DMS114 treated with DMSO at 0.1 percent for 48 hours (cell line): ENCODE measurements around the gene NKX1-2.

ENCODE experiments used
- DNase-seq: peaks from one replicate; lab custom pipeline; 2025; ENCODE audit not compliant: unreplicated experiment; lab: John Stamatoyannopoulos, UW

Gene NKX1-2

GRCh38 chr10:124418726-124419501 is 30.9 kb downstream of the NKX1-2 start, which contains the start of gene OAT:
TSS of gene OAT (minus strand) at chr10:124418923. CDS start at chr10:124412171, 6,752 bp downstream.
- peak; percentile 94 for DNase-seq

GRCh38 chr10:124417895-124418725 is 31.7 kb downstream of the NKX1-2 start:
- peak; percentile 54 for DNase-seq

- no peak for DNase-seq
Measured at GRCh38 chr10:124416733-124417132, 33.1 kb downstream of the NKX1-2 start.

- DNase-seq: no peak
Measured at GRCh38 chr10:124415210-124415609, 34.6 kb downstream of the NKX1-2 start.

GRCh38 chr10:124414076-124414475 is 35.8 kb downstream of the NKX1-2 start:
- no peak for DNase-seq

- no peak for DNase-seq
Measured at GRCh38 chr10:124409696-124410095, 40.1 kb downstream of the NKX1-2 start.

GRCh38 chr10:124408357-124408756 is 41.5 kb downstream of the NKX1-2 start:
- no peak for DNase-seq

- DNase-seq: no peak
Measured at GRCh38 chr10:124407456-124407855, 42.4 kb downstream of the NKX1-2 start.

- peak; percentile 82 for DNase-seq
Measured at GRCh38 chr10:124403548-124403947, 46.3 kb downstream of the NKX1-2 start.

- no peak for DNase-seq
Measured at GRCh38 chr10:124402273-124402672, 47.6 kb downstream of the NKX1-2 start.

- no peak for DNase-seq
Measured at GRCh38 chr10:124401633-124402032, 48.2 kb downstream of the NKX1-2 start.
